LNCaP clone FGC (cell line): Measurements from ENCODE around the gene PRDM8.

Source experiments
- DNase-seq: peaks from one replicate; pipeline ENCODE4 v3.0.0-alpha.2; 2011; ENCODE audit warnings: low read depth
- H3K4me3 ChIP-seq: 2 replicates; pipeline ENCODE4 v1.5.1; 2011; ENCODE audit warnings: mild to moderate bottlenecking, low read depth, low read length, control low read depth
- TF ChIP-seq, protein P1 (sequence below): IDR thresholded peaks from 2 replicates; pipeline ENCODE4 v1.5.1; 2012; ENCODE audit warnings: mild to moderate bottlenecking; ENCODE audit not compliant: control insufficient read depth, insufficient read depth; ENCODE audit errors: extremely low read depth

PRDM8 gene

DNA sequence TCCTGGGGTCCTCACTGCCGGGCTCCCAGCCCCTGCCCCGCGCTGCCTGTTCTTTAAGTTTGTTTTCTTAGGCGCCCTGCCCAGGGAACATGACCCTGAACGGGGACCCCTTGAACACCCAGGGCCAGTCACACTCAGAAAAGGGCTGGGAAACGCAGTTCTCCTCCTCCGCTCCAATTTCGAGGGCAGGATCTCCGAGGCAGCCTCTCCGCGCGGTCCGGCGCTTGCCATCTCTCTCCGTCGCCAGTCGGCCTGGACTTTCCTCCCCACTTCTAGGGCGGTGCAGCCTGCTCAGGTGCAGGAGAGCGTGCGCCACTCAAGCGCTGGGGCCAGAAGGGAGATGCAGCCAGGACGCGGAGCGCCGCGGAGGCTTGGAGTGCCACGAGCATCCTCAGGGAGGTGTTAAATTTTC lies 9.9 kb downstream of the PRDM8 start:
- H3K4me3 ChIP-seq, result no peak overlapping the region
- TF ChIP-seq, protein P1, sequence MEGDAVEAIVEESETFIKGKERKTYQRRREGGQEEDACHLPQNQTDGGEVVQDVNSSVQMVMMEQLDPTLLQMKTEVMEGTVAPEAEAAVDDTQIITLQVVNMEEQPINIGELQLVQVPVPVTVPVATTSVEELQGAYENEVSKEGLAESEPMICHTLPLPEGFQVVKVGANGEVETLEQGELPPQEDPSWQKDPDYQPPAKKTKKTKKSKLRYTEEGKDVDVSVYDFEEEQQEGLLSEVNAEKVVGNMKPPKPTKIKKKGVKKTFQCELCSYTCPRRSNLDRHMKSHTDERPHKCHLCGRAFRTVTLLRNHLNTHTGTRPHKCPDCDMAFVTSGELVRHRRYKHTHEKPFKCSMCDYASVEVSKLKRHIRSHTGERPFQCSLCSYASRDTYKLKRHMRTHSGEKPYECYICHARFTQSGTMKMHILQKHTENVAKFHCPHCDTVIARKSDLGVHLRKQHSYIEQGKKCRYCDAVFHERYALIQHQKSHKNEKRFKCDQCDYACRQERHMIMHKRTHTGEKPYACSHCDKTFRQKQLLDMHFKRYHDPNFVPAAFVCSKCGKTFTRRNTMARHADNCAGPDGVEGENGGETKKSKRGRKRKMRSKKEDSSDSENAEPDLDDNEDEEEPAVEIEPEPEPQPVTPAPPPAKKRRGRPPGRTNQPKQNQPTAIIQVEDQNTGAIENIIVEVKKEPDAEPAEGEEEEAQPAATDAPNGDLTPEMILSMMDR, result no peak
- no peak for DNase-seq

DNA sequence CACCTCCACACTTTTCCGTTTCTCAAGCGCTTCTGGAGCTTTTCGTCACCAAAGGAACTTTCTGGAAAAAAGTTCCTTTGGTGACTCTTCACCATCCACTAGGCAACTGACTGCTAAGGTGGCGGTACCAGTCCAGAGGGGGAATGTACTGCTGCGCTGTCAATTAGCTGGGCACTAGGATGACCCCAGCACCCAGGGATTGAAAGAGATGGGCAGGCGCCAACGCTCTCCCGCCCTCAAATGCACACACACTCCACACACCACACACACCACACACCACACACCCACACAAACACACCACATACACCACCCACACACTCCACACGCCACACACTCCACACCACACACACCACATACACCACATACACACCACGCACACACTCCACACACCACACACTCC lies 10.4 kb downstream of the PRDM8 start:
- H3K4me3 ChIP-seq, result no peak overlapping the region
- no peak for DNase-seq
- TF ChIP-seq, protein P1, result no peak

DNA sequence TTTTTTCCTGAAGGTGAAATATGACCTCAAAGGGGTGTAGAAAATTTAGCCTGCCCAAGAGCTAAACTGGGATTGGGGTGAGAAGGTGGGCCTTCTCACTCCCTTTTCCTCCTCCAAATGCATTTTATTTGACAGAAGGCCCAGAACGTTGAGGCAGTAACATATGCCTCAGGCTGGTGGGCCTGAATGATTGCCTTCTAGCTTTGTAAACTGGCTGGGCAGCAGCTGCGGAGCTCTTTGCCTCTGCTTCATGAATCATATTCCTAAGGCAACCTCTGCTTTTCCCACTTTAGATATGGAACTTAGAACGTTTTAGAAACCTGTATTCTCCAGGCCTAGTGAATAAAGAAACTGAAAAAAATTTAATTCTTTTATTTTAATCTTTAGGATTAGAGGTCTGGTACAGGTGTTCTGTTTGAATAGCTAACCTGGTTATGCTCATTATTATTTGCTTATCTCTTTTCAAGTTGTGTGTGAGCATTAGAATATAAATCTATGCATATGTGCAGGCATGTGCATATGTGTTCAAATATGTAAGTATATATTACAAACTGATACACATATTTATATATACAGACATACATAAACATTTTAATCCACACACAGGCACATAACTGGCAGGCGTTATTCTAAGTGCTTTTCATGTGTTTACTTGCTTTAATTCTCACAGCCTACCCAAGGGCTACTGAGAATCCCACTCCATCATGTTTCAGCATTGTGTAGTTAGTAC lies 11.5 kb downstream of the PRDM8 start:
- H3K4me3 ChIP-seq, result no peak overlapping the region
- DNase-seq, result no peak
- TF ChIP-seq, protein P1, result no peak

DNA sequence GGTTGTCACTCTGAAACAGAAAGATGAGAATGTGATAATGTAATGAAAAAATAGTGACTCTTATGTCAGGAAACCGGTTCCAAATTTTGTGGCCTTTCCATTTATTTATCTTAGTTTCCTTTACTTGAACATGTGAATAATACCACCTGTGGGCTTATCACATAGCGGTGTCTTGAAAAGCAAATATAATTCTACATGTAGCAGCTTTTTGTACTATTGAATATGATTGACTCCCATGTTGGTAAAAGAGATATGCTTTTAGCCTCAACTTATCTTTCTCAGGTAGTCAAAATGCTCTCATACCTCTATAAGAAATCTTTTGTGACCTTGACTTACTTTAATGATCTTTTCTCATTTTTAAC lies 12.0 kb downstream of the PRDM8 start:
- TF ChIP-seq, protein P1, result no peak
- no peak for DNase-seq
- no peak overlapping the region for H3K4me3 ChIP-seq

DNA sequence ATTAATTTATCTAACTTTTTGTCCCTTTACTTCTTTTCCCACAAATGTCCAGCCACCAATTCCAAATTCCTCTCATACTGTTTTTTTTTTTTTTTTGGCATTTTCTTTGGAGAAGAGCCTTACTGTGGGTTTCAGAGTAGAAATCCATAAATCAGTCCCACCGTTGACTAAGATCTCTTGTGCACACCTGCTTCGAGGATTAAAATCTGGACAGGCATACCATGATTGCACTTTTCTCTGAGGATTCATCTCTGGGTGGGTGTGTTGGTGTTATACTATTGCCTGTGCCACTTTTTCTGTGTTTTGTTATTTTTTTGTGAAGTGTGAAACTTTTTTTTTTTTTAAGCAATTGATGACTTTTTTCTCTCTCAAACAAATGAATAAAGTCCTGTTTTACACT lies 13.2 kb downstream of the PRDM8 start:
- no peak overlapping the region for H3K4me3 ChIP-seq
- TF ChIP-seq, protein P1, result no peak
- DNase-seq, result no peak

DNA sequence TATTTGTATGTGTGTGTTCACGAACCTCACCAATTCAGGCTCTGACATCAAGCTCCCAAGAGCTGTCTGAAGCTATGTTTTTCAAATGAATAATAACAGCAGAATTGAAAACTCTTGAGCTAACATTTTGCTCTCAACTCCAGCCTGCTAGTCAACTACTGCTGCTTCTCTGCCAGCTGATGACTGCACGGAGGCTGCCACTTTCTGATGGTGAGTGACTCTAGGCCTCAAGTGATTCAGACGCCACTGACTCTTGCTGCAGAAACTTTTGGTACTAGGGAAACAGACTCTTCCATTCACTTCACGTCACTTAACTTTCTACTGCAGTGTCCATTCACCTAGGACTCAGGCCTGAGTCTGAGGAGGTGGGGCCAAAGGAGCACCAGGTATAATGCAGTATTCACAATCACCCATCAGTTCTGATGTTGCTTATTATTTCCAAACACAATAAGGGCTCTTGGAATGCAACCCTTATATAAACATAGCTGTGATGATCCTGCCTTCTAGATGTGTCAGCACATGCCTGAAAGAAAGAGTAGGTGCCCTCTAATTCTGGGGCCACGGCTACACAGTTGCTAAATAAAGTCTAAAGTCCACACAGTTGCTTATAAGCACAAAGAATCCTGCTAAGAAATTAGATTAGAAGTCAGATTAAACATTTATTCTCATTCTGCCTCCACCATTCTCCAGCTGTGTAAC lies 16.0 kb downstream of the PRDM8 start:
- no peak overlapping the region for H3K4me3 ChIP-seq
- TF ChIP-seq, protein P1, result no peak
- DNase-seq, result no peak
